Lower leg skin (tissue), 3 donors: Measurements from ENCODE around the gene ALDH1A2.

ENCODE experiments used
- POLR2A ChIP-seq, 2 donors: fragments of 450-650 bp; IDR thresholded peaks; one replicate each; pipeline ENCODE4 v1.6.1; 2016 to 2017; ENCODE audit warnings: antibody characterized with exemption in 2 of 2, mild to moderate bottlenecking in 1 of 2, moderate library complexity in 1 of 2
- TF ChIP-seq, protein P1 (sequence below), 3 donors: fragments of 450-650 bp; IDR thresholded peaks; one replicate each; pipeline ENCODE4 v1.5.1; 2016; ENCODE audit warnings: antibody characterized with exemption in 3 of 3, mild to moderate bottlenecking in 3 of 3, moderate library complexity in 2 of 3

DNA sequence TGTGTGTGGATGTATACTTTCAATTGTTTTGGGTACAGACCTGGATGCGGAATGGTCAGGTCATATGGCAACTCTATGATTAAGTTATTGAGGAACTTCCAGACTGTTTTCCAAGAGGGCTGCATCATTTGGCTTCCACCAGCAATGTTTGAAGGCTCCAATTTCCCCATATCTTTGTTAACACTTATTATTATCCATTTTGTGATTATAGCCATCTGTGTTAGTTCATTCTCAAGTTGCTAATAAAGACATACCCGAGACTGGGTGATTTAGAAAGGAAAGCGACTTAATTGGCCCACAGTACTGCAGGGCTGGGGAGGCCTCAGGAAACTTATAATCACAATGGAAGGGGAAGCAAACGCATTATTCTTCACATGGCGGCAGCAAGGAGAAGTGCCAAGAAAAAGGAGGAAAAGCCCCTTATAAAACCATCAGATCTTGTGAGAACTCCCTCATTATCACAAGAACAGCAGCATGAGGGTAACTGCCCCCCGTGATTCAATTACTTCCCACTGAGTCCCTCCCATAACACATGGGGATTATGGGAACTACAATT, 31.1 kb upstream of the ALDH1A2 start:
- TF ChIP-seq, protein P1, sequence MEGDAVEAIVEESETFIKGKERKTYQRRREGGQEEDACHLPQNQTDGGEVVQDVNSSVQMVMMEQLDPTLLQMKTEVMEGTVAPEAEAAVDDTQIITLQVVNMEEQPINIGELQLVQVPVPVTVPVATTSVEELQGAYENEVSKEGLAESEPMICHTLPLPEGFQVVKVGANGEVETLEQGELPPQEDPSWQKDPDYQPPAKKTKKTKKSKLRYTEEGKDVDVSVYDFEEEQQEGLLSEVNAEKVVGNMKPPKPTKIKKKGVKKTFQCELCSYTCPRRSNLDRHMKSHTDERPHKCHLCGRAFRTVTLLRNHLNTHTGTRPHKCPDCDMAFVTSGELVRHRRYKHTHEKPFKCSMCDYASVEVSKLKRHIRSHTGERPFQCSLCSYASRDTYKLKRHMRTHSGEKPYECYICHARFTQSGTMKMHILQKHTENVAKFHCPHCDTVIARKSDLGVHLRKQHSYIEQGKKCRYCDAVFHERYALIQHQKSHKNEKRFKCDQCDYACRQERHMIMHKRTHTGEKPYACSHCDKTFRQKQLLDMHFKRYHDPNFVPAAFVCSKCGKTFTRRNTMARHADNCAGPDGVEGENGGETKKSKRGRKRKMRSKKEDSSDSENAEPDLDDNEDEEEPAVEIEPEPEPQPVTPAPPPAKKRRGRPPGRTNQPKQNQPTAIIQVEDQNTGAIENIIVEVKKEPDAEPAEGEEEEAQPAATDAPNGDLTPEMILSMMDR (IDR thresholded peaks at IDR 0.05), result no peak
- no peak for TF ChIP-seq POLR2A (IDR thresholded peaks at IDR 0.05)
